HFF-Myc (cell line): ENCODE results near the gene ELMO1.

ENCODE experiments used
- DNase-seq: peaks from one replicate; pipeline ENCODE4 v3.0.0-alpha.2; 2011; ENCODE audit warnings: low read depth; ENCODE audit errors: extremely low read depth
- H3K4me3 ChIP-seq: replicated peaks from 2 replicates; pipeline ENCODE4 v1.5.1; 2011; ENCODE audit warnings: low read depth, mild to moderate bottlenecking, control low read depth, low read length
- CTCF ChIP-seq: IDR thresholded peaks from 2 replicates; pipeline ENCODE4 v1.5.1; 2012; ENCODE audit warnings: mild to moderate bottlenecking, low read depth, low read length, control low read depth; ENCODE audit errors: missing control alignments

The ELMO1 gene

GRCh38 chr7:37382546-37383088 is 66.0 kb downstream of the ELMO1 start:
- TF ChIP-seq CTCF, result no peak
- no peak overlapping the region for H3K4me3 ChIP-seq
- no peak for DNase-seq

DNA sequence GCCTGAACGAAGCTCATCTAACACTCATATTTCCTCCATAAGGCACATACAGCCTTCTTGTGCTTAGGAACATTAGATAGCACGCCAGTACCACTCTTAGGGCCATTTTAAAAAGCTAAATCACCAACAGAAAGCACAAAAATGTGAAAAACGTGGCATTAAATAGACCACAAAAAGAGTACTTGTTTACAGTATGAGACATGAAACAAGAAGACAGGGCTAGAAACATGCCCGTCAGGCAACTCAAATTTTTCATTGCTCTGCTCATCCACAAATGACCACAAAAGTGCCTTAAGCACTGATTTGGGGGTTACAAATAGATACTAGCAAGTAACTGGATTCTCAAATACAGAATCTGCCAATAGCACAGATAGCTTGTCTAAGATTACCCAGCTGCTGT is 67.8 kb downstream of the ELMO1 start:
- H3K4me3 ChIP-seq, result no peak overlapping the region
- no peak for TF ChIP-seq CTCF
- no peak for DNase-seq

GRCh38 chr7:37379546-37380277 is 69.0 kb downstream of the ELMO1 start:
- DNase-seq, result no peak
- no peak for TF ChIP-seq CTCF

DNA sequence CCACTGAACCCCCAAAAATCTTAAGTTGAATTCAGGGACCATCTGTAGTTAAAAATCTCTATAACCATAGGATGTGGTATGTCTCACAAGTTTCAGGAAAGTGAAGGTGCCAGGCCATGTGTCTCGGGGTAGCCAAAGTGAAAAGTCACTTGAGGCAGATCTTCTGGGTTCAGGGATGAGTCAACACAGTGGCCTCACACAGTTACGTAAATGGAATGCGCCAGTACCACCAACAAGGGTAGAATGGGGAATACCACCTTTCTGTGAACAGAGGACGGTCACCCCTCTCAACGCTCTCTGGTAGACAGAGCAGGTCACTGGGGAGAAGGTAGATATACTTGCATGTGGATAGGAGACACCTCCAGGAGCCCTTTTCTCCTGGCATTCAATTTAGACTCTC is 71.4 kb downstream of the ELMO1 start:
- TF ChIP-seq CTCF, result no peak
- no peak for DNase-seq
- no peak overlapping the region for H3K4me3 ChIP-seq

More at GRCh38 chr7:37379546-37380277, 69.0 kb downstream of the ELMO1 start:
- H3K4me3 ChIP-seq, result no peak overlapping the region

DNA sequence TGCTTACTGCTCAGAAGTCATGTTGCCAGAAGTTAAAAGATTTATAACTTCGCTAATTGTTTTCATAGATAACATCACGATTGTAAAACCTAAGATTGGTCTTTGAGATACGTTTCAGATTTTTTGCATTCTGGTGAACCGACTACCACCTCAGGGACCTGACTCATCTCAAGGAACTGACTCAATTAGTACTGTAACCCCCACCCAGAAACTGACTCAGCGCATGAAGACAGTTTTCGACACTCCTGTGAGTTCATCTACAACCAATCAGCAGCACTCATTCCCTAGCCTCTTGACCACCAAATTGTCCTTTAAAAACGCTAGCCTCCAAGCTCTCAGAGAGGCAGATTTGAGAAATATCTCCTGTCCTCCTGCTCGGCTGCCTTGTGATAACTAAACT is 72.3 kb downstream of the ELMO1 start:
- no peak for DNase-seq

DNA sequence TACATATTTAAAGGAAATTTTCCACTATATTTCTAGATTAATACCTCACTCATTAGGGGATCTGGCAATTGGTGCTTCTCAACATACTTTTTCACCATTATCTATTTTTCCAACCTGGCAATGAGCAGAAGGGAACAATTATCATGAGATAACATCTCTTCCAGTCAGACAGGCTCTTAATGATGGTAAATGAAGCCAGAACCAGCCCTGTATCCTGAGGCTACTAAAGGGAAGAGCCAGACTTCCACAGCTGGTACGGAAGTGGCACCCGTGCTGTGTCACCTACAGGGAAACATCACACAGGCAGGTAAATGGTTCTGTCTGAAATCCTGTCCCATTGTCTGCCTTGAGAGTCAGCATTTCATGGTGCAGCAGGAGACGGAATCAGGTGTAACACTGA is 75.9 kb downstream of the ELMO1 start:
- no peak for DNase-seq
- no peak for TF ChIP-seq CTCF
- H3K4me3 ChIP-seq, result no peak overlapping the region

More for the DNA sequence above, 72.3 kb downstream of the ELMO1 start:
- H3K4me3 ChIP-seq, result no peak overlapping the region
- no peak for TF ChIP-seq CTCF
